Measurements from ENCODE around the gene ATP9A.
"Not testable (repeated sequence)": the region's sequence is repeated elsewhere in the genome, so short reads cannot be mapped to it uniquely, and the experiment has no call there.

The ATP9A gene

GRCh38 chr20:51790256-51790655 is 22.1 kb upstream of the ATP9A start:
- DNase-seq = no peak

GRCh38 chr20:51789434-51789833 is 21.2 kb upstream of the ATP9A start:
- no peak for DNase-seq

- no peak for DNase-seq
Observed at GRCh38 chr20:51788822-51789221, 20.6 kb upstream of the ATP9A start.

GRCh38 chr20:51784299-51784698 is 16.1 kb upstream of the ATP9A start:
- no peak for DNase-seq

- not testable (repeated sequence) for DNase-seq
Observed at GRCh38 chr20:51778229-51778759, 10.1 kb upstream of the ATP9A start.

GRCh38 chr20:51775241-51775640 is 7.1 kb upstream of the ATP9A start:
- no peak for DNase-seq

GRCh38 chr20:51772236-51772635 is 4.0 kb upstream of the ATP9A start:
- no peak for DNase-seq

GRCh38 chr20:51769976-51770615 is 1.9 kb upstream of the ATP9A start:
- no peak for DNase-seq

GRCh38 chr20:51768759-51769517 is 748 bp upstream of the ATP9A start:
- no peak for DNase-seq

GRCh38 chr20:51766994-51767866 is 960 bp downstream of the ATP9A start:
- DNase-seq = peak; percentile 92 to 93

GRCh38 chr20:51765381-51765780 is 2.8 kb downstream of the ATP9A start:
- not testable (repeated sequence) for DNase-seq

GRCh38 chr20:51763965-51764602 is 4.1 kb downstream of the ATP9A start:
- DNase-seq = no peak

GRCh38 chr20:51760905-51761546 is 7.2 kb downstream of the ATP9A start:
- no peak for DNase-seq

GRCh38 chr20:51759769-51760510 is 8.2 kb downstream of the ATP9A start:
- no peak for DNase-seq

GRCh38 chr20:51758978-51759544 is 9.1 kb downstream of the ATP9A start:
- no peak for DNase-seq

GRCh38 chr20:51757226-51757625 is 11.0 kb downstream of the ATP9A start:
- no peak for DNase-seq

- DNase-seq = no peak
Observed at GRCh38 chr20:51756653-51757052, 11.5 kb downstream of the ATP9A start.

- DNase-seq = not testable (repeated sequence)
Observed at GRCh38 chr20:51753220-51753619, 15.0 kb downstream of the ATP9A start.

GRCh38 chr20:51752343-51752951 is 15.7 kb downstream of the ATP9A start:
- no peak for DNase-seq

GRCh38 chr20:51750770-51751388 is 17.3 kb downstream of the ATP9A start:
- no peak for DNase-seq

Measured in NCI-H1930 (cell line).